Measurements from ENCODE around the gene PXN.

DNA sequence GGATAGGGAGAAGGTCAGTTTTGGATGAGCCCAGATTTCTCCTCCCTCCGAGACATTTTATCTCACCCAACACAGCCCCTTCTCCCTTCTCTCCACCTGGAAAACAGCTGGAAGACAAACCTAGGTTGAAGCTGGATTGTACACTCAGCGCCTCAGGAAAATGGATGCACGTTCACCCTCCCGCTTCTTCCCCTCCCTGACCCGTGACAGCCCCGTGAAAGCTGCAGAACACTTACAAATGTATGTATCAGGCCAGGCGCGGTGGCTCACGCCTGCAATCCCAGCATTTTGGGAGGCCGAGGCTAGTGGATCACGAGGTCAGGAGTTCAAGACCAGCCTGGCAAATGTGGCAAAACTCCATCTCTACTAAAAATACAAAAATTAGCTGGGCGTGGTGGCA, 22.0 kb upstream of the PXN start:
- TF ChIP-seq GATA2 (IDR thresholded peaks at IDR 0.05; ENCODE audit: low read depth, low read length), result no peak
- no peak for TF ChIP-seq GATA3 (IDR thresholded peaks at IDR 0.05; ENCODE audit: low read depth, low read length)

All from SH-SY5Y (cell line).